SIG-M5 treated with dmso at 0.1 percent for 504 hours (cell line): Measurements from ENCODE around the gene NEDD4L.
A peak's percentile ranks its signal among the peaks of the same experiment; 100 is the strongest.
"Not testable (repeated sequence)": the region's sequence is repeated elsewhere in the genome, so short reads cannot be mapped to it uniquely, and the experiment has no call there.

ENCODE experiments used
- DNase-seq: peaks from one replicate; lab custom pipeline; 2025; ENCODE audit not compliant: unreplicated experiment; lab: John Stamatoyannopoulos, UW

The NEDD4L gene

GRCh38 chr18:58043491-58044369, at the start of gene NEDD4L:
NEDD4L (plus strand) TSS chr18:58044226; CDS start chr18:58044661, 435 bp downstream.
- peak; percentile 83 for DNase-seq

DNA sequence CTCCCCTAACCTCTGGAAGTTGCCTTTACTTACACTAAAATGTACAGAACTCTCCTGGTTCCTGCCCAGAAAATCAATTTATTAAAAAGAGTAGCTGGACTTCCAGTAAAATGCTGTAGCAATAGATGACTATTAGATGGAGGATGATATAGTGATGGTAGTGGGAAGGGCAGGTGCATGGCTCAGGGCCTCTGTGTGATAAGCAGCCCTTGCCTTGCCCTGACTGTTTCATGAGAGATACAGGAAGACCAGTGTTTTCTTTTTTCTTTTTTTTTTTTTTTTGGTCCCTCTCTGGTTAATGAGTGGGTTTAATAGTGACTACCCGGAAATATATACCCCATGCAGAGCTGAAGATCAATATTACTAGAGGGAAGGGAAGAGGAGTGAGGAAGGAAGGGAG, 48.7 kb upstream of the NEDD4L start:
- DNase-seq = no peak

GRCh38 chr18:57996894-57997293, 47.1 kb upstream of the NEDD4L start:
- DNase-seq = not testable (repeated sequence)

DNA sequence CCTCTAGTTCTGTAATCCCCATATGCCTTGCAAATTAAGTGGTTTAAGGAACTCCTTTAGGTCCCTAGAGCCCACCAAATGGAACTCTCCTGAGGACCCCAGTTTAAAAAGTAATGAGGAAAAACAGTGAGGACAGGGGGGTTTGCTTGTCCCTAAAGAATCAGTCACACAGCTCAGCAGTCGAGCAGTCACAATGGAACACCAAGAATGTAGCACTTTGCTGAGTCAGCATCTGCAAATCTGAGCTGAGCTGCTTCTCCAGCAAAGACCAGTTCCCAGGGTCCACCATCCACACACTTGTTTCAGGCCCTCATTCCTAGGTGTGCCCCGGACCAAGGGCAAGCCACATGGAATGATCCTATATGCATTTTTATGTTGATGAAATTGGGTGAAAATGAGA, 46.2 kb upstream of the NEDD4L start:
- DNase-seq = no peak

- no peak for DNase-seq
Observed at GRCh38 chr18:57998461-57998860, 45.6 kb upstream of the NEDD4L start.

DNA sequence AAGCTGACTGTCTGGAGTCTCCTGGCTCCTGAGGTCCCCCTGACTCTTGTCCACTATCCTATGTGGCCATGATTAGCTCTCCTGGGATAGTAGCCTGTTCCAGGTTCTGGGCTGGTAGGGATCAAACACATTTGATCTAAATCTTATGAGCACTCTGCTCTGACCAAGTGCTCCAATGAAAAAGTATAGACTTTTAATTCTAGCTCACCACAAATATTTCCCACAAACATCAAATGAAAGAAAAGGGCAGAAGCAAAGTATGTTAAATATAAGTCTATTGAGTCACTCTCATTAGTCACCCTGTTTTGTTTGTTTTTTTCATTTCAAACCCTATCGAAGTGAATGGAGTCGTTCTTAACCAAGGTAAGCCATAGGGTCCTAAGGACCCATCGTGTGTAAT, 39.7 kb upstream of the NEDD4L start:
- no peak for DNase-seq

GRCh38 chr18:58005011-58005410, 39.0 kb upstream of the NEDD4L start:
- no peak for DNase-seq

- no peak for DNase-seq
Observed at GRCh38 chr18:58005885-58006523, 38.0 kb upstream of the NEDD4L start.

- no peak for DNase-seq
Observed at GRCh38 chr18:58009166-58009565, 34.9 kb upstream of the NEDD4L start.

DNA sequence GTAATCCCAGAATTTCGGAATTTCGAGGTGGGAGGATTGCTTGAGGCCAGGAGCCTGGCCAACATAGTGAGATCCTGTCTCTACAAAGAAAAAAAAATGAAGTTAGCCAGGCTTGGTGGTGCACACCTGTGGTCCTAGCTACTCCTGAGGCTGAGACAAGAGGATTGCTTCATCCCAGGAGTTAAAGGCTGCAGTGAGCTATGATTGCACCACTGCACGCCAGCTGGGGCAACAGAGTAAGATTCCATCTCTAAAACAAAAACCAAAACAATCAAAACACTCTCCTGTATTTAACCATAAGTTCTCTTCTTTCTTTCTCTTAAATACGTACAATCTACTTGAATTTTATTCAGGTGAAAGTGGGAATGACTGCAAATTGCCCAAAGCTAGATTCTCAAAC, 33.8 kb upstream of the NEDD4L start:
- DNase-seq = no peak

DNA sequence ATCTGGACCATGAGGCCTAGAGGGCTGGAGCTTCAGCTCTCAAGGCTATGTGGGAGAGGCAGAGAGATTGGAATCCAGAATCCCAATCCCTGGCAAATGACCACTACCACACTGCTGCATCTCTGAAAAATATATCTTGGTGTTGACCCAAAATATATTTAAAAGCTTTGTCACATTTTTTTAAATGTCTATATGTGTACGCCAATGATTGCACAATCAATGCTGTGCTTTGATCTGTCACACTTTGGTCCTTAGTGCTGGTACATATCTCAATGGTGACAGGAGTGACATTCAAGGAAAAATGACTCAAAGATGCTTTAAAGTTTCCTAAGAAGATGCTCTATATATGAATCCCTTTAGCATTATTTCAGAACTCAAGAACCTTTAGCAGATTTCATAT, 31.7 kb upstream of the NEDD4L start:
- no peak for DNase-seq

- DNase-seq = no peak
Observed at GRCh38 chr18:58013241-58014211, 30.5 kb upstream of the NEDD4L start.

GRCh38 chr18:58015065-58015780, 28.8 kb upstream of the NEDD4L start:
- peak; percentile 75 for DNase-seq

GRCh38 chr18:58017267-58017666, 26.8 kb upstream of the NEDD4L start:
- DNase-seq = no peak

DNA sequence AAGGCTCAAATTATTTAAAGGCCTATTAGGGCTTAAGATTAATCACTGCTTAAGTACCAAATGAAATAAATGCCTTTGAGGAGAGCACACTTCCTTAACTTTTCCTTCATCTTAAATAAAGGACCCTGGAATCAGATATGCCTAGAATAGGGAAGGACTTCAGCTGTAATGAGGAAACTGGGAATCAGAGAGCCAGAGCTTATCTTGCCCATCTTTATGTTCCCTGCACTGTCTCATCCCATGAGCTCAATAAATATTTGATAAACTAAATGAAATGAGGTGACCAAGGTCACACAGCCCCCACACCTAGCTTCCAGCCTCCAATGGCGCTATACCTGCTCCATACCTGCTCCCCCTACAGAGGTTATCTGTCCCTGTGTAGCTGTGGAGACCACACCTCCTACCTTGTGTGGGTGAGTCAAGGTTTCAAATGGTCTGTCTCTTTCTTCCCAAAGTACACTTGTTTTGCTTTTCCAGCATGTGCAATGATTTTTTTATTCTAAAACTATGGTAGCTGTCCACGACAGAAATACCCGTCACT, 23.4 kb upstream of the NEDD4L start:
- no peak for DNase-seq

GRCh38 chr18:58021504-58021903, 22.5 kb upstream of the NEDD4L start:
- no peak for DNase-seq

- DNase-seq = no peak
Observed at GRCh38 chr18:58023108-58023507, 20.9 kb upstream of the NEDD4L start.

- no peak for DNase-seq
Observed at GRCh38 chr18:58024139-58024538, 19.9 kb upstream of the NEDD4L start.

GRCh38 chr18:58025205-58025604, 18.8 kb upstream of the NEDD4L start:
- no peak for DNase-seq

DNA sequence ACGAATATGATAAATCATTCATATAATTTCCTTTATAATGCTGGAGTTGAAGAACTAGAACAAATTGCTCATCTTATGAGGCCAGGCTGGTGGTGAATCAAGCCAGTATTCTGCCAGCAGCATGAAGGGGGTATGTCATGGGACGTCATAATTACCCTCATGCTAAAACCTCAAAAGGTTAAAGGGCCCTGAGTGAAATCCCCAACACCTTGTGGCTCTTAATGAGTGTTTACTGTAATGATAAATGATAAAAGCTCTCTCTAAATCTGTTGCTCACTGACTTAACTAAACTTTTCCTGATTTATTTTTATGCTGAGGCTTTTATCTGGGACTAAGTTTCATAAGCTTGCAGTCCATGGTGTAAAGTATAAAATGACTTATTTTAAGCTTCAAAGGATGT, 18.3 kb upstream of the NEDD4L start:
- DNase-seq = no peak
